Transverse colon (tissue), 4 donors: ENCODE data around the gene GNAL. TPM values are rescaled to one million over a fixed set of nuclear protein-coding genes. Genes with fewer than 3 reads are reported as not detected.

Source experiments
- DNase-seq: peaks from one replicate; pipeline ENCODE4 v3.0.0-alpha.2; 2019
- H3K27ac ChIP-seq, 4 donors: fragments of 200-600 bp; sonication (generic); 2 replicates each; pipeline ENCODE4 v1.5.1; 2016 to 2018; ENCODE audit warnings: inconsistent platforms in 4 of 4
- H3K27me3 ChIP-seq: fragments of 200-600 bp; sonication (generic); 2 replicates; pipeline ENCODE4 v1.5.1; 2017; ENCODE audit warnings: inconsistent platforms
- H3K36me3 ChIP-seq, 4 donors: fragments of 200-600 bp; sonication (generic); 2 replicates each; pipeline ENCODE4 v1.5.1; 2017 to 2019; ENCODE audit warnings: inconsistent platforms in 4 of 4
- H3K4me1 ChIP-seq, 4 donors: fragments of 200-600 bp; sonication (generic); 2 replicates each; pipeline ENCODE4 v1.5.1; 2017 to 2020; ENCODE audit warnings: inconsistent platforms in 4 of 4
- H3K4me3 ChIP-seq, 4 donors: fragments of 200-600 bp; sonication (generic); 1 replicate in 1 of 4; 2 replicates in 3 of 4; pipeline versions ENCODE4 v1.5.1 to v1.6.1; 2017 to 2019; ENCODE audit warnings: inconsistent platforms in 4 of 4
- H3K9me3 ChIP-seq, 2 donors: fragments of 200-600 bp; sonication (generic); 2 replicates each; pipeline ENCODE4 v1.5.1; 2017 to 2019; ENCODE audit warnings: inconsistent platforms in 2 of 2
- CTCF ChIP-seq, 5 experiments: fragments of 200-600 bp in 3 of 5; fragments of 450-650 bp in 2 of 5; sonication (generic) in 3 of 5; IDR thresholded peaks; 1 replicate in 2 of 5; 2 replicates in 3 of 5; pipeline ENCODE4 v1.5.1; 2016 to 2017; ENCODE audit warnings: antibody characterized with exemption in 5 of 5, inconsistent platforms in 3 of 5, mild to moderate bottlenecking in 2 of 5, moderate library complexity in 1 of 5
- EP300 ChIP-seq: sonication (generic); formaldehyde crosslinking; IDR thresholded peaks from one replicate; pipeline ENCODE4 v1.6.1; 2017; ENCODE audit warnings: antibody characterized with exemption, low read depth
- POLR2A ChIP-seq: fragments of 450-650 bp; IDR thresholded peaks from one replicate; pipeline ENCODE4 v1.6.1; 2016; ENCODE audit warnings: antibody characterized with exemption, mild to moderate bottlenecking, moderate library complexity
- POLR2AphosphoS5 ChIP-seq, 3 donors: sonication (generic); formaldehyde crosslinking; IDR thresholded peaks; one replicate each; pipeline ENCODE4 v1.6.1; 2016; ENCODE audit warnings: antibody characterized with exemption in 3 of 3
- WGBS, 2 donors: methylation state at CpG; one replicate each; pipeline ENCODE4 v1.1.5; 2018; ENCODE audit warnings: low coverage in 1 of 2; 5-methylcytosine and 5-hydroxymethylcytosine counted together
- in situ Hi-C, 4 donors: fragments of 200-750 bp; cut with MboI; loops; one replicate each; pipeline versions ENCODE4 v1.15.0 to v1.15.1; 2017; ENCODE audit warnings: low sequenced_read_pairs in 3 of 4, low pct_ligation_motif_present in 1 of 4, low pct_unique_long_range_greater_than_20kb in 1 of 4
- intact Hi-C: fragments of 100-400 bp; cut with DNase I; formaldehyde crosslinking; loops from one replicate; pipeline ENCODE4 v1.15.1; 2023; ENCODE audit warnings: low total_unique reads
- total RNA-seq, 4 donors: library from RNA; depleted of rRNA; stranded (reverse); fragments of >200 nt; gene quantifications; one replicate each; pipeline ENCODE4 v1.1.0, GENCODE V29; 2016

The GNAL gene
- total RNA-seq, 4 donors from 2014 or later = 2.9 to 7.4 (median 7.2) TPM

GRCh38 chr18:11666176-11666575 lies 22.9 kb upstream of the GNAL start:
- no peaks in the 10 kb centered on the region for H3K27me3 ChIP-seq
- intact Hi-C loops = no loop called here
- WGBS, 2 donors = 60 to 67% methylated on average over 3 to 4 of the region's 4 CpGs
- no peak for DNase-seq
- no peaks in the 10 kb centered on the region for H3K36me3 ChIP-seq
- in situ Hi-C loops = loop anchor here in 1 of 4 donors (25.0 kb wide), 1 partner anchor 104 kb away; no protein-coding TSS in a partner anchor
- H3K27ac ChIP-seq = no peak overlapping the region
- no peaks in the 10 kb centered on the region for H3K9me3 ChIP-seq
- H3K4me3 ChIP-seq = no peak overlapping the region
- H3K4me1 ChIP-seq = no peaks in the 10 kb centered on the region
- TF ChIP-seq POLR2AphosphoS5 (IDR thresholded peaks at IDR 0.05) = no peak

GRCh38 chr18:11666831-11667230 lies 22.2 kb upstream of the GNAL start:
- in situ Hi-C loops (loop anchor here in 1 of 4 donors (25.0 kb wide), 1 partner anchor 105 kb away; no protein-coding TSS in a partner anchor), intact Hi-C loops (no loop called here)
- no peaks in the 10 kb centered on the region for H3K27me3 ChIP-seq
- no peaks in the 10 kb centered on the region for H3K36me3 ChIP-seq
- no peaks in the 10 kb centered on the region for H3K9me3 ChIP-seq
- DNase-seq = no peak
- no peak overlapping the region for H3K27ac ChIP-seq
- no peak overlapping the region for H3K4me3 ChIP-seq
- no peaks in the 10 kb centered on the region for H3K4me1 ChIP-seq
- TF ChIP-seq POLR2AphosphoS5 (IDR thresholded peaks at IDR 0.05) (no peak), EP300 (no peak), POLR2A (no peak), CTCF (IDR thresholded peaks at IDR 0.05) (no peak)
- 43 to 77% methylated on average over 3 to 4 of the region's 4 CpGs for WGBS, 2 donors

GRCh38 chr18:11667578-11667977 lies 21.5 kb upstream of the GNAL start:
- in situ Hi-C loops = loop anchor here in 1 of 4 donors (25.0 kb wide), 1 partner anchor 105 kb away; no protein-coding TSS in a partner anchor

GRCh38 chr18:11668441-11669169 lies 20.5 kb upstream of the GNAL start:
- in situ Hi-C loops (loop anchor here in 1 of 4 donors (25.0 kb wide), 1 partner anchor 106 kb away; no protein-coding TSS in a partner anchor), intact Hi-C loops (no loop called here)
- TF ChIP-seq EP300 (no peak), CTCF (IDR thresholded peaks at IDR 0.05) (no peak)
- no peaks in the 10 kb centered on the region for H3K36me3 ChIP-seq
- H3K27me3 ChIP-seq = no peaks in the 10 kb centered on the region
- 56 to 57% methylated on average over 8 to 10 of the region's 10 CpGs for WGBS, 2 donors
- H3K27ac ChIP-seq = no peak overlapping the region
- DNase-seq = no peak
- no peaks in the 10 kb centered on the region for H3K9me3 ChIP-seq
- no peak overlapping the region for H3K4me3 ChIP-seq
- H3K4me1 ChIP-seq = no peaks in the 10 kb centered on the region

More at GRCh38 chr18:11667578-11667977, 21.5 kb upstream of the GNAL start:
- Histone ChIP-seq H3K27me3 (no peaks in the 10 kb centered on the region), H3K4me3 (no peak overlapping the region), H3K4me1 (no peaks in the 10 kb centered on the region), H3K9me3 (no peaks in the 10 kb centered on the region), H3K27ac (no peak overlapping the region), H3K36me3 (no peaks in the 10 kb centered on the region)
- intact Hi-C loops = no loop called here
- no peak for DNase-seq
- WGBS, 2 donors = 73% methylated on average over 6 of the region's 6 CpGs; no CpG with 5 or more reads in 1 of the 2 donors
- TF ChIP-seq CTCF (IDR thresholded peaks at IDR 0.05) = no peak
- no peak for TF ChIP-seq EP300
- TF ChIP-seq POLR2A = no peak
- TF ChIP-seq POLR2AphosphoS5 (IDR thresholded peaks at IDR 0.05) = no peak
